Endometrial microvascular endothelial cells (primary cell): ENCODE results near the gene KAT2A. TPM values are rescaled to one million over a fixed set of nuclear protein-coding genes. Genes with fewer than 3 reads are reported as not detected.

Experiments
- in situ Hi-C: cut with HindIII; loops from 2 replicates; pipeline ENCODE4 v1.10.0; 2017; ENCODE audit warnings: low sequenced_read_pairs, low pct_unique_long_range_greater_than_20kb; ENCODE audit errors: inconsistent ontology term
- total RNA-seq: library from RNA; depleted of rRNA; stranded (reverse); fragments of >200 nt; gene quantifications from one replicate; pipeline ENCODE4 v1.2.3, GENCODE V29; 2015; ENCODE audit errors: inconsistent ontology term

KAT2A gene
- total RNA-seq, 1 donor from 2014 or later: 15.9 TPM

- in situ Hi-C loops: loop anchor here (25.0 kb wide), 1 partner anchor 156 kb away; the partner anchor contains the start of gene CNP
Observed at GRCh38 chr17:42118126-42118510, 3.0 kb downstream of the KAT2A start.

- in situ Hi-C loops: loop anchor here (25.0 kb wide), 1 partner anchor 155 kb away; the partner anchor contains the start of gene CNP
Observed at GRCh38 chr17:42117397-42118125, 3.6 kb downstream of the KAT2A start.

GRCh38 chr17:42116705-42117396 lies 4.3 kb downstream of the KAT2A start:
- in situ Hi-C loops: loop anchor here (25.0 kb wide), 1 partner anchor 155 kb away; the partner anchor contains the start of gene CNP

GRCh38 chr17:42114118-42114517 lies 7.0 kb downstream of the KAT2A start:
- in situ Hi-C loops: loop anchor here (25.0 kb wide), 1 partner anchor 152 kb away; the partner anchor contains the start of gene CNP

GRCh38 chr17:42113293-42114069 lies 7.7 kb downstream of the KAT2A start:
- in situ Hi-C loops: loop anchor here (25.0 kb wide), 1 partner anchor 151 kb away; the partner anchor contains the start of gene CNP

- in situ Hi-C loops: loop anchor here (25.0 kb wide), 1 partner anchor 150 kb away; the partner anchor contains the start of gene CNP
Observed at GRCh38 chr17:42112552-42113176, 8.5 kb downstream of the KAT2A start, which contains the start of gene DHX58. Gene DHX58 (minus strand): TSS chr17:42112714. CDS start chr17:42111892, 822 bp downstream.

GRCh38 chr17:42111871-42112551 lies 9.2 kb downstream of the KAT2A start:
- in situ Hi-C loops: loop anchor here (25.0 kb wide), 1 partner anchor 150 kb away; the partner anchor contains the start of gene CNP

- in situ Hi-C loops: loop anchor here (25.0 kb wide), 1 partner anchor 149 kb away; the partner anchor contains the start of gene CNP
Observed at GRCh38 chr17:42111265-42111636, 9.9 kb downstream of the KAT2A start.

GRCh38 chr17:42110301-42111264 lies 10.6 kb downstream of the KAT2A start:
- in situ Hi-C loops: loop anchor here (25.0 kb wide), 1 partner anchor 148 kb away; the partner anchor contains the start of gene CNP

- in situ Hi-C loops: loop anchor here (25.0 kb wide), 1 partner anchor 147 kb away; the partner anchor contains the start of gene CNP
Observed at GRCh38 chr17:42109086-42109485, 12.1 kb downstream of the KAT2A start.

GRCh38 chr17:42107597-42108576 lies 13.3 kb downstream of the KAT2A start:
- in situ Hi-C loops: loop anchor here (25.0 kb wide), 1 partner anchor 146 kb away; the partner anchor contains the start of gene CNP

GRCh38 chr17:42107124-42107523 lies 14.0 kb downstream of the KAT2A start:
- in situ Hi-C loops: loop anchor here (25.0 kb wide), 1 partner anchor 145 kb away; the partner anchor contains the start of gene CNP

- in situ Hi-C loops: loop anchor here (25.0 kb wide), 1 partner anchor 144 kb away; the partner anchor contains the start of gene CNP
Observed at GRCh38 chr17:42106009-42106408, 15.2 kb downstream of the KAT2A start.

GRCh38 chr17:42104264-42104663 lies 16.9 kb downstream of the KAT2A start:
- in situ Hi-C loops: loop anchor here (25.0 kb wide), 1 partner anchor 142 kb away; the partner anchor contains the start of gene CNP

GRCh38 chr17:42103221-42103954 lies 17.8 kb downstream of the KAT2A start:
- in situ Hi-C loops: loop anchor here (25.0 kb wide), 1 partner anchor 141 kb away; the partner anchor contains the start of gene CNP
